EL (cell line): ENCODE results near the gene GCNT3.
"Not testable (repeated sequence)": the region's sequence is repeated elsewhere in the genome, so short reads cannot be mapped to it uniquely, and the experiment has no call there.

Experiments
- DNase-seq: peaks from one replicate; pipeline ENCODE4 v3.0.0-alpha.2; 2016

The GCNT3 gene

DNA sequence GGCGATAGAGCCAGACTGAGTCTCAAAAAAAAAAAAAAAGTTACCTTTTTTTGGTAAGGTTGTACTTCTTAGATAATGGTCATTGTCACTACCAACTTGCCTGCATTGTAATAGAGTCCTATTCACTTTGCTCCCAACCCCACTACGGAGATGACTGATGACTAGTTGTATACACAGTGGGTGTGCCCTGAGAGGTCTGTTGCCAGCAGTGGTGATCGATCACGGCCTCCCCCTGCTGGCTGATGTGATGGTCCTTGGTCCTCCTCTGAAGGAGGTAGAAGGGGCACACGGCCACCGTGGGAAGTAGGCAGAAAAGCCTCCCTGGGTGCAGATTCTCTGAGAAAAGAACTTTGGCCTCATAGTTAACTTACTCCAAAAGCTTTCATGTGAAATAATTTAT is 10.7 kb downstream of the GCNT3 start:
- DNase-seq: peak; percentile 63

DNA sequence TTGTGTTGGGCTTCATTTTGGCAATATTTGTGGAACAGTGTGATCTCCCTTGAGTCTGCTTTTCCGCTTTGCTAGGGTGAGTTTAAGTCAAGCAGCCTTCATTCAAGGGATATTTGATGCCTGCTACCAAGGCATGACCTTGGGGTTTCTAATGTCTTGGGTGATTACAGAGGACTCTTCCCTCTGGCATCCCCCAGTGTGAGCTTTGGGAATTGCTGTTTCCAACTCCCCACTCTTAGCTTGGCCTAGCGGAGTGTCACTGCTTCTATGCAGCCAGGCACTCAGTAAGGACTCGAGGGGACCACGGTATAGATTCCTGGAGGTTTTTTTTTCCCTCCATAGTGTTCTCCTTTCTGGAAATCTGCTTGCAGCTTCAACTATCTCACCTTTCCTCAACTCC is 21.1 kb downstream of the GCNT3 start:
- DNase-seq: peak; percentile 8

DNA sequence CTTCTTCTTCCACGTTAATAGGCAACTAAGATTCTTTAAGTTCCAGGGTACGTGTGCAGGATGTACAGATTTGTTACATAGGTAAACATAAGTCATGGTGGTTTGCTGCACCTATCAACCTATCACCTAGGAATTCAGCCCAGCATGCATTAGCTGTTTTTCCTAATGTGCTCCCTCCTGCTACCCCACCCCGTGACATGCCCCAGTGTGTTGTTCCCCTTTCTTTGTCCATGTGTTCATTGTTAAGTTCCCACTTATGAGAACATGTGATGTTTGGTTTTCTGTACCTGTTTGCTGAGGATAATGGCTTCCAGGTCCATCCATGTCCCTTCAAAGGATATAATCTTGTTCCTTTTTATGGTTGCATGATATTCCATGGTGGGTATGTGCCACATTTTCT is 24.6 kb downstream of the GCNT3 start:
- no peak for DNase-seq

DNA sequence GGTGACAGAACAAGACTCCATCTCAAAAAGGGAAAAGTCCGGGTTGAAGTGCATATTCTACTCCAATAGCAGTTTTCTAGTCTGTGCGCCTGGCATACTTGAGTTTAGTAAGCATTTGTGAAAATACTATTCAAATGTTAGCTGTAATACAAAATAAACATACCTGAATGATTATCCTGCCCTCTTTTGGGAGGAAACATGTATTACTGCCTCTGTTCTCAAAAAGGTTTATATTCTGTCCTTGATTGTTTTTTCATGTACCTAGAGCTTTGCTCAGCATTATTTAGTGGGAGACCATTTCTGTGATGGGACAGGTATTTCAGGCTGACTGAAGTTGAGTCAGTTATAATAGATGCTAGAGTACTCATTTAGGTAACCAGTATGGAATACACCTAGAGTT is 25.9 kb downstream of the GCNT3 start:
- DNase-seq: not testable (repeated sequence)

DNA sequence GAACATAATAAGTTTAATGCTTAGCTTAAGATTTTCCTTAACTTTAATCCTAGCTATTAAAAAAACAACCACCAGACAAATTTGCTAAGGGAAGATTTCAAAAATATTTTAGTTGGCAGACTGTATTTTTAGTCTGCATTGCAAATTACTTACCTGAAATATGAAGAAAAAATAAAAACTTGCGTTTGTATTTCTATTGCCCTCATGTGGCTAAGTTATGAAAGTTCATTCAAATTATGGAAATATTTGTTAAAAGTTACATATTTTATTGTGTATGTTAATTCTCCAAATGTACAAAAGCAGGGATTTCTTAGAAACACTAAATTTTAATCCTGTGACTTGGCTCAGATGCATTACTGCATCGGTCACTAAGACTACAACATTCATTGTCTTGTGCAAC is 30.8 kb downstream of the GCNT3 start:
- DNase-seq: no peak

DNA sequence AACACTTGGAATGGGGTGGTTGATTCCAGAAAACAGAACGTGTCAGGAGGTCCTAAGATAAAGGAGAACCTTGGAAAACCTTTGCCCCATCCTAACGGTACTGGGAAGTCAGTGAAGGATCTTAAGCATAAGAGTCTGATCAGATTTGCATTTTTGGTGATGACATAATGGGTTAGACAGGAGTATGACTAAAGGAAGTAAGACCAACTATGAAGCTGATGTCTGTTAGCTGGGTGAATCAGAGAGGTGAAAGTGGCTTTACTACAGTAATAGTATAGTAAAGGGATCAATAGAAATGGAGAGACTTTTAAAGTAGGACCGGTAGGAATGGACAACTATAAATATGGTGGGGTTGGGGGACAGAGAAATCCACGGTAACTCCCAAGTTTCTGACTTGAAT is 33.2 kb downstream of the GCNT3 start:
- peak; percentile 41 for DNase-seq

DNA sequence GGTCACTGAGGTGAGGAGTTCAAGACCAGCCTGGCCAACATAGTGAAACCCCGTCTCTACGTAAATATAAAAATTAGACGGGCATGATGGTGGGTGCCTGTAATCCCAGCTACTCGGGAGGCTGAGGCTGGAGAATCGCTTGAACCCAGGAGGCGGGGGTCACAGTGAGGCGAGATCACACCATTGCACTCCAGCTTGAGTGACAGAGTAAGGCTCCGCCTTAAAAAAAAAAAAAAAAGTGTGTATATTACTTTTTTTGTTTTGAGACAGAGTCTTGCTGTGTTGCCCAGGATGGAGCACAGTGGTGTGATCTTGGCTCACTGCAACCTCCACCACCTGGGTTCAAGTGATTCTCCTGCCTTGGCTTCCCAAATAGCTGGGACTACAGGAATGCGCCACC is 34.2 kb downstream of the GCNT3 start:
- not testable (repeated sequence) for DNase-seq

DNA sequence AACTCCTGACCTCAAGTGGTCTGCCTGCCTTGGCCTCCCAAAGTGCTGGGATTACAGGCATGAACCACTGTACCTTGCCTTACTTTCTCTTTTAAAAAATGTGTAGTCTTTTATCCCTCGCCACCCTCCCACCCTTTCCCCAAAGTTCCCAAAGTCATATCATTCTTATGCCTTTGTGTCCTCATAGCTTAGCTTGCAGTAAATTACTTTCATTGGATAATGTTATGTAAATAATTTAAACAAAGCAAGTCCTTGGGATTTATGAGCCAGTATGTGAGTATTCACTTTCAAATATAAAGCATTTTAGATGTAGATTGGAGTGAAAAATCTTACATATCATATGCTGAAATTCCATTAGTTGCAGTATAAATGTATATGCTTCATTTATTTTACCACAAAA is 34.7 kb downstream of the GCNT3 start:
- DNase-seq: no peak

DNA sequence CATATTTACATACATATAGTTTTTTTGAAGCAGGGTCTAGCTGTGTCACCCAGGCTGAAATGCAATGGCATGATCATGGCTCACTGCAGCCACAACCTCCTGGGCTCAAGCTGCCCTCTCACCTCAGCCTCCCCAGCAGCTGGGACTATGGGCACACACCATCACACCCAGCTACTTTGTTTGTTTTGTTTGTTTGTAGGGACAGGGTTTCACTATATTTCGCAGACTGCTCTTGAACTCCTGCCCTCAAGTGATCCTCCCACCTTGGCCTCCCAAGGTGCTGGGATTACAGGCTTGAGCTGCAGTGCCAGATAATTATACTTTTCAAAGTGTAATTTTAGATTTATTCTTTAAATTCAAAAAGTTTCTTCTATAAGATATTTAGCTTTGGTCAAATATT is 35.5 kb downstream of the GCNT3 start:
- DNase-seq: no peak

DNA sequence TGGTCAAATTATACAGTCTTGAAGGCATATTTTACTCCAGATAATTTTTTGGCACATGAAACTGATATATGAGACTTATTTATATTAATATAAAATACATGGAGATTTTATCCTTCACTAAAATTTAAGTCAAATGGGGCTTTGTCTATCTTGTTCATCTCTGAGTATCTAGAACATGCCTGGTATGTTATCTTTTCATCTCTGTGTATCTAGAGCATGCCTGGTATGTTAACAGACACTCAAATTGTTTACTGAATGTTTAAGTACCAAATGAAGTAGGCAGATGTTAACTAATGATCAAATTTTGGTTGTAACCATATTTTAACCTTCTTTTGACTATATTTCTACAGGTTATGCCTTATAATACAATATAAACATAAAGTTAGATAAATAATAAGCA is 38.0 kb downstream of the GCNT3 start:
- peak; percentile 26 for DNase-seq

DNA sequence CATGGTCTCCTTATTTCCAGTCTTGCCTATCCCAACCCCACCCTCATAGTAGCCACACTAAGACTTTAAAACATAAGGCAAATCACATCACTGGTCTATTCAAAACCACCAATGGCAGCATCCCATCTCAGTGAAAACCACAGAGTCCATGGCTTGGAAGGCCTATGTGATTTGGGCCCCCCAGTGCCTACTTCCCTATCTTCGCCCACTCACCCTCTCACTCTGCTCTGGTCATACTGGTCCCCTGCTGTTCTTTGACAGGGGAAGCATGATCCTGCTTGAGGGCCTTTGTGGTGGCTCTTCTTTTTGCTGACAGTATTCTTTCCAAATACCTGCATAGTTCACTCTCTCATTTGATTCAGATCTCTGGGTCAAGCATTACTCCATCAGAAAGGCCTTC is 42.5 kb downstream of the GCNT3 start:
- no peak for DNase-seq

DNA sequence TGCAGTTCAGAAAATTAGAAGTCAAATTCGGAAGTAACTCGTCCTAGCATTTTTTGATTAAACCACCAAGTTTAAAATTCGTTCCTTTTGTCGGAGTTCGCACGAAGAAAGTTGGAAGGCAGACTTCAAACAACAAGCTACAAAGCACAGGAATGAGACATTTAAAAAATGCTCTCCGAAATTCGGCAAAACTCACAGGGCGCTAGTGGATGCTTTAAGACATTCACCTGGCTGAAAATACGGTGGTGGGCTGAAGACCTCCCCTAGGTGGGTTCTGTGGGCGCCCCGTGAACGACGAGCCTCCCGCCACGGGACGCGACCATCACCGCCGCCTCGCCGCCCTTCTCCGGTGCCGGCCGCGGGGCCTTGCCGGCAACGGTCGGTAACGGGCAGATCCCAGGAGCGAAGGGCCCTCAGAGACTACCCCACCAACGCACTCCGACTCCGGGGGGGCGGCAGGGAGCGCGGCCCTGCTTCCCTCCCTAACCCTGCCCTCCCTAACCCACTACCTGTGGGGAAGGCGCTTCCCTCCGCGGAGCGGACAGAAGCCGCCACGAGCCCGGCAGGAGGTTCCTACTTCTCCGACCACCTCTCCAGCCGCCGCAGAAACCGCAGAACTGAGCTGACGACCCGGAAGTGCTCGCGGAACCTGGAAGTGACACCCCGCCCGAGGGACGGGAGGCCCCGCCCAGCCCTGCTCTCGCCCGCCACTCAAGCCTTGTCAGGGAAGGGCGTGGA is 45.5 kb downstream of the GCNT3 start, which contains the start of gene GTF2A2:
Gene GTF2A2, minus strand, starts transcription at position 619 of the 738 bp plus-strand sequence. CDS start 5,238 bp downstream, outside the sequence.
- DNase-seq: peak; percentile 94

DNA sequence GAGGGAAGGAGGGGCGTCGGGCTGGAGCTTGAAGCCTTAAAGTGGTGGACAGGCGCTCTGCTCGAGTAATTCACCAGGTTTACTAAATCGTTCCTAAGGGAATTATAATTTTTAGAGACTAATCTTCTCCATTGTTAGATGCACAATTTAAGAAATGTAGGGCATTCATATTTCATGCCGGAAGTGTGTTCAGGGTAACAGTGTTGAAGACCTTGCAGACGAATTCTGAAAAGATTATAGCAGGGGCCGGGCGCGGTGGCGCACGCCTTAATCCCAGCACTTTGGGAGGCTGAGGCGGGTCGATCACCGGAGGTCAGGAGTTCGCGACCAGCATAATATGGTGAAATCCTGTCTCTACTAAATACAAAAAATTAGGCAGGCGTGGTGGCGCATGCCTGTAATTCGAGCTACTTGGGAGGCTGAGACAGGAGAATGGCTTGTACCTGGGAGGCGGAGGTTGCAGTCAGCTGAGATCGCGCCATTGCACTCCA is 46.1 kb downstream of the GCNT3 start:
- DNase-seq: no peak

DNA sequence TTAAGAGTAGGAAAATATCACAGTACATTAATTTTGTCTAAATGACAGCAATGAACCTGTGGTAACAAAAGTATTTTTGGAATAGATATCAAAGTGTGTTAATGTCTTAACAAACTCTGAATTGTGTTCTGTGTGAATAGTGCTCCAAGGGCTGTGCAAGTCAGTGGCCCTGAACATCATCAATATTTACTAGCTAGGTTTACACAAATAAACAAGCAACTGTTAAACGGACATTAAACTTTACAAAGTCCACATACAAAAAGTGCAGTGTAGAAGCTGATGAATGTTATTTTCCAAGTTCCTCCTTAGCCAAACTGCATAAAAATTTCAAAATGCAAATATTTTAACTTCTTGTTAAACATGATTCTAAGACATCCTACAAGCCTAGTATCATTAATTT is 47.8 kb downstream of the GCNT3 start:
- no peak for DNase-seq

DNA sequence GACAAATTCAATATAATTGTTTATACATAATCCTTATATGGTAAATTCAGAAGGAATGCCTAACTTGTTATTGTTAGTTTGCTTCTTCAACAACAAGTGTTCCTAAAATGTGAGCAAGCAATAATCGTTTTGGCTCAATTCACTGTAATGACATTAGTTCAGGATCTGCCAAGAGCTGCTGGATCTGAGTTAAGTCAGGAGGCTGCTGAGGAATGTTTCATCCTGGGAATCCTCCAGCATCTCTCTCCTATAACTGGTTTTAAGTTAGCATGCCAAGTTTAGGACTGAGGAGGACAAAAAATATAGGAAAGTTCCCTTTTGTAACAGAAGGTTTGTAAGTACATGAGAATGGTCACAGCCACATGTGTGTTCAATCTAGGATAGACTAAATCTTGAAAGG is 50.7 kb downstream of the GCNT3 start:
- DNase-seq: no peak

DNA sequence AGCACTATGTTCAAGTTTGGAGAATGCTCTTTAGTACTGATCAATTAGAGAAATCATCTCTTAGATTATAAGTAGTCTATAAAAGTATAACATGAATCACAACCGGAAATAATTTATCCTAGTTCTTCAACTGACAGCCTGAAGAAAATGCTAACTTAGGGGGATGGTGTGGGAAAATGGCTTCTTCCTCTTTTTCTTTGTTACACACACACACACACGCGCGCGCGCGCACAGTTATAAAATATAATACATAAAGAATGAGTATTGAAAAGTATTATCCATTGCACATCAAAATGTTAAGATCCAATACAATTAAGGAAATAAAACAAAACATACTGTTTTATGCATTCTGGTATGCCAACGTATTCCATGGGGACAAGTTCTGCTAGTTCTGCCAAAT is 57.0 kb downstream of the GCNT3 start:
- no peak for DNase-seq
